ENCODE data around the gene NSFL1C. TPM values are rescaled to one million over a fixed set of nuclear protein-coding genes. Genes with fewer than 3 reads are reported as not detected.
A peak's percentile ranks its signal among the peaks of the same experiment; 100 is the strongest.

The NSFL1C gene
- total RNA-seq, 1 donor from 2014 or later = 88.7 TPM

DNA sequence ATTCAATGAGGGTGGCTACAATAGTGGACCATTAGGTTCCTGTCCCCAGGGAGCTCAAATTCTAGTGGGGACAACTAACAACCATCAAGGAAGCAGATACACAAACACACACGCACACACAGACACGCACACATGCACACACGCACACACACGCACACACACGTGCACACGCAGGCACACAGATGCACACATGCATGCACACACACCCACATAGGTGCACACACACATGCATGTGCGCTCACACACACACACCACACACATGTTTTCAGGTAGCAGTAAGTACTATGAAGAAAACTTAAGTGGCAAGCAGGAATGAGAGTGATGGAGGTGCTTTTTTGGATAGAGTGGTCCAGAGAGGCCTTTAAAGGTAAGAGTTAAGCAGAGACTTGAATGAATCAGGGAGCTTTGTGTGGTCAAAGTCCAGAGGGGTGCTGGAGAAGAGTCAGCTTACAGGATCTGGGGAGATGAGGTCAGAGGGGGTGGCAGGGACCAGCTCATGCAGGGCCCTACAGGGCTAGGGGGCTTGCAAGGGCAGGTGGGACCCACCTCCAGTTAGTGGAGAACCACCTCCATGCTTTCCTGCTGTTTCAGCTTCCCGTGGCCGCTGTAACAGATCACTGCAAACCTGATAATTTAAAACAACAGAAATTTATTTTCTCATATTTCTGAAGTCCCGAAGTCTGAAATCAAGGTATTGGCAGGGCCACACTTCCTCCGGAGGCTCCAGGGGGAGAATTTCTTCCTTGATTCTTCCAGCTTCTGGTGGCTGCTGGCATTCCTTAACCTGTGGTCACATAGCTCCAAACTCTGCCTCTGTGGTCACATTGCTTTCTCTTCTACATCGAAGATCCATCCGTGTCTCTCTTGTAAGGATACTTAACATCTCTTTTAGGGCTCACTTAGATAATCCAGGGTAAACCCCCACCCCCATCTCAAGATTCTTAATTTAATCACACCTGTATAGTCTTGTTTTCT is 6.9 kb upstream of the NSFL1C start:
- Mint-ChIP-seq H3K4me3 (ENCODE audit: low read depth) (no peak overlapping the region), H3K27ac (no peak overlapping the region), H3K36me3 (ENCODE audit: insufficient read depth) (no peaks in the 10 kb centered on the region), H3K9me3 (ENCODE audit: low read depth) (no peaks in the 10 kb centered on the region), H3K27me3 (peaks cover 4% of the 10 kb centered on the region), H3K4me1 (ENCODE audit: low read depth) (peaks cover 25% of the 10 kb centered on the region)
- DNase-seq (ENCODE audit: low spot score, unreplicated experiment) = no peak
- TF ChIP-seq CTCF (IDR thresholded peaks at IDR 0.05; ENCODE audit: unreplicated experiment) = no peak

- H3K4me3 Mint-ChIP-seq (ENCODE audit: low read depth) = no peak overlapping the region
- H3K27me3 Mint-ChIP-seq = peaks cover under 1% of the 10 kb centered on the region
- peaks cover 30% of the 10 kb centered on the region for H3K4me1 Mint-ChIP-seq (ENCODE audit: low read depth)
- H3K27ac Mint-ChIP-seq = no peak overlapping the region
- no peak for TF ChIP-seq CTCF (IDR thresholded peaks at IDR 0.05; ENCODE audit: unreplicated experiment)
- DNase-seq (ENCODE audit: low spot score, unreplicated experiment) = no peak
- no peaks in the 10 kb centered on the region for H3K36me3 Mint-ChIP-seq (ENCODE audit: insufficient read depth)
- peaks cover 5% of the 10 kb centered on the region for H3K9me3 Mint-ChIP-seq (ENCODE audit: low read depth)
These were observed 6.1 kb upstream of the NSFL1C start for GRCh38 chr20:1472556-1473245.

DNA sequence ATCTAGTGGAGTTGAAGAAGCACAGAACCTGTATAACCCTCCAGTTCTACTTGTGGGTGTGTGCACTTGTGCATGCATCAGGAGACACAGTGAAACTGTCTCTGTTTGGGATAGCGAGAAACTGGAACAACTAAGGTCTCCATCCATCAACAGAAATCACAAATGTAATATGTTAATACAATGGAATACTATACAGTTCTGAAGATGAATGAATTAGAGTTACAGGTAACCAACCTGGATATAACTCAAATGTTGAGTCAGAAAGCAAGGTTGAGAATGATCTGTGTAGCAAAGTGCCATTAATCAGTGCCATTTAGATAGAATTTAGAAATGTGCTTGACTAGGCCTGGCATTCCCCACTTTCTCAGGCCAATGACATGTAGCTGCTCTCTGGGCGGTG is 4.6 kb upstream of the NSFL1C start:
- Mint-ChIP-seq H3K27ac (no peak overlapping the region), H3K27me3 (no peaks in the 10 kb centered on the region), H3K4me1 (ENCODE audit: low read depth) (peaks cover 38% of the 10 kb centered on the region), H3K9me3 (ENCODE audit: low read depth) (peaks cover 5% of the 10 kb centered on the region), H3K4me3 (ENCODE audit: low read depth) (no peak overlapping the region), H3K36me3 (ENCODE audit: insufficient read depth) (no peaks in the 10 kb centered on the region)
- TF ChIP-seq CTCF (IDR thresholded peaks at IDR 0.05; ENCODE audit: unreplicated experiment) = no peak
- DNase-seq (ENCODE audit: low spot score, unreplicated experiment) = no peak

GRCh38 chr20:1469925-1470571 is 3.4 kb upstream of the NSFL1C start:
- H3K9me3 Mint-ChIP-seq (ENCODE audit: low read depth) = peaks cover 5% of the 10 kb centered on the region
- peak overlapping the region; percentile 87 for H3K27ac Mint-ChIP-seq
- peak; percentile 65 for DNase-seq (ENCODE audit: low spot score, unreplicated experiment)
- no peak overlapping the region for H3K4me3 Mint-ChIP-seq (ENCODE audit: low read depth)
- no peaks in the 10 kb centered on the region for H3K27me3 Mint-ChIP-seq
- TF ChIP-seq CTCF (IDR thresholded peaks at IDR 0.05; ENCODE audit: unreplicated experiment) = peak; percentile 74
- no peaks in the 10 kb centered on the region for H3K36me3 Mint-ChIP-seq (ENCODE audit: insufficient read depth)
- H3K4me1 Mint-ChIP-seq (ENCODE audit: low read depth) = peaks cover 41% of the 10 kb centered on the region

DNA sequence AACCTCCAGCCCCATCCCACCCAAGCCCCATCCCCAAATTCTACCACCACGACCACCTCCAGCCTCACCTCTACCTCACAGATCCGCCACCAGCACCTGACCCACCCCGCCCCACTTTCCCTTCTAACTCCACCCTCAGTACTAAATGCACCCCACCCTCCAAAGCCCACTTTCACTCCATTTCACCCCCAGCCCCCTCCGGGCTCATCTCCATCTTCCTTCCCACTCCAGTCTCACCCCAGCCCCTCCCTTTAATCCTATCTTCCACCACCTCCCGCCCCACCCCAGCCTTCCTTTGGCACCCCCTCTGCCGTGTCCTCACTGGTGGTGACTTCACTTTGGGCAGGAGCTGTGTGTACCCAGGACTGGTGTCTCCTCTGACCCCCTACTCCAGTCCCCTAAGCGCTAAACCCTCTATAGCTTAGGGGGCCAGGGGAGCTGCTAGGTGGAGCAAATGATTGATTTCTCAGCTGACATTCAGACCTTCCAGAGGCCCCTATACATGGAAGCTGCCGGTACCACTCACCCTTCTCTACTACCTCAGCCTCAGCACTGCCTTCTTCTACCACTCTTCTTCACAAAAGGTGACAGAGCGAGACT is 2.8 kb upstream of the NSFL1C start:
- TF ChIP-seq CTCF (IDR thresholded peaks at IDR 0.05; ENCODE audit: unreplicated experiment) = no peak
- no peak for DNase-seq (ENCODE audit: low spot score, unreplicated experiment)
- no peaks in the 10 kb centered on the region for H3K27me3 Mint-ChIP-seq
- H3K4me1 Mint-ChIP-seq (ENCODE audit: low read depth) = peaks cover 44% of the 10 kb centered on the region
- no peak overlapping the region for H3K4me3 Mint-ChIP-seq (ENCODE audit: low read depth)
- peaks cover 5% of the 10 kb centered on the region for H3K9me3 Mint-ChIP-seq (ENCODE audit: low read depth)
- no peaks in the 10 kb centered on the region for H3K36me3 Mint-ChIP-seq (ENCODE audit: insufficient read depth)
- H3K27ac Mint-ChIP-seq = peak overlapping the region; percentile 54
